ENCODE results near the gene CPNE5.

The CPNE5 gene

GRCh38 chr6:36853325-36853724 lies 14.1 kb upstream of the CPNE5 start:
- H3K9ac ChIP-seq (ENCODE audit: low read length) = no peak overlapping the region
- no peaks in the 10 kb centered on the region for H3K27me3 ChIP-seq (ENCODE audit: control insufficient read depth in 1 of 2, insufficient read depth in 2 of 2, low read length in 2 of 2)
- H3K27ac ChIP-seq (ENCODE audit: low read depth, low read length) = peak overlapping the region; percentile 10
- H3K4me1 ChIP-seq (ENCODE audit: insufficient read depth, low read length) = peaks cover 29% of the 10 kb centered on the region
- H3K36me3 ChIP-seq (ENCODE audit: insufficient read depth, low read length) = peaks cover 6% of the 10 kb centered on the region
- H3K9me3 ChIP-seq (ENCODE audit: low read length) = no peaks in the 10 kb centered on the region
- H3K4me3 ChIP-seq (ENCODE audit: low read depth in 1 of 2, low read length in 2 of 2) = no peak overlapping the region

- H3K4me3 ChIP-seq (ENCODE audit: low read depth in 1 of 2, low read length in 2 of 2) = no peak overlapping the region
- peak overlapping the region; percentile 10 for H3K27ac ChIP-seq (ENCODE audit: low read depth, low read length)
- H3K9ac ChIP-seq (ENCODE audit: low read length) = no peak overlapping the region
- H3K36me3 ChIP-seq (ENCODE audit: insufficient read depth, low read length) = peaks cover 6% of the 10 kb centered on the region
- H3K27me3 ChIP-seq (ENCODE audit: control insufficient read depth in 1 of 2, insufficient read depth in 2 of 2, low read length in 2 of 2) = no peaks in the 10 kb centered on the region
- H3K9me3 ChIP-seq (ENCODE audit: low read length) = no peaks in the 10 kb centered on the region
- peaks cover 29% of the 10 kb centered on the region for H3K4me1 ChIP-seq (ENCODE audit: insufficient read depth, low read length)
These were observed 13.4 kb upstream of the CPNE5 start for GRCh38 chr6:36852481-36853147.

- H3K4me3 ChIP-seq (ENCODE audit: low read depth in 1 of 2, low read length in 2 of 2) = no peak overlapping the region
- peaks cover 29% of the 10 kb centered on the region for H3K4me1 ChIP-seq (ENCODE audit: insufficient read depth, low read length)
- no peak overlapping the region for H3K27ac ChIP-seq (ENCODE audit: low read depth, low read length)
- H3K9ac ChIP-seq (ENCODE audit: low read length) = no peak overlapping the region
- H3K36me3 ChIP-seq (ENCODE audit: insufficient read depth, low read length) = peaks cover 6% of the 10 kb centered on the region
- no peaks in the 10 kb centered on the region for H3K27me3 ChIP-seq (ENCODE audit: control insufficient read depth in 1 of 2, insufficient read depth in 2 of 2, low read length in 2 of 2)
- H3K9me3 ChIP-seq (ENCODE audit: low read length) = no peaks in the 10 kb centered on the region
These were observed 12.4 kb upstream of the CPNE5 start for GRCh38 chr6:36851626-36852025.

GRCh38 chr6:36851149-36851614 lies 11.9 kb upstream of the CPNE5 start:
- H3K4me3 ChIP-seq (ENCODE audit: low read depth in 1 of 2, low read length in 2 of 2) = no peak overlapping the region
- no peaks in the 10 kb centered on the region for H3K27me3 ChIP-seq (ENCODE audit: control insufficient read depth in 1 of 2, insufficient read depth in 2 of 2, low read length in 2 of 2)
- no peaks in the 10 kb centered on the region for H3K9me3 ChIP-seq (ENCODE audit: low read length)
- no peak overlapping the region for H3K27ac ChIP-seq (ENCODE audit: low read depth, low read length)
- H3K4me1 ChIP-seq (ENCODE audit: insufficient read depth, low read length) = peaks cover 29% of the 10 kb centered on the region
- no peak overlapping the region for H3K9ac ChIP-seq (ENCODE audit: low read length)
- H3K36me3 ChIP-seq (ENCODE audit: insufficient read depth, low read length) = peaks cover 6% of the 10 kb centered on the region

GRCh38 chr6:36850021-36850420 lies 10.8 kb upstream of the CPNE5 start:
- H3K4me1 ChIP-seq (ENCODE audit: insufficient read depth, low read length) = peaks cover 29% of the 10 kb centered on the region
- H3K27ac ChIP-seq (ENCODE audit: low read depth, low read length) = no peak overlapping the region
- no peaks in the 10 kb centered on the region for H3K27me3 ChIP-seq (ENCODE audit: control insufficient read depth in 1 of 2, insufficient read depth in 2 of 2, low read length in 2 of 2)
- H3K4me3 ChIP-seq (ENCODE audit: low read depth in 1 of 2, low read length in 2 of 2) = no peak overlapping the region
- H3K36me3 ChIP-seq (ENCODE audit: insufficient read depth, low read length) = no peaks in the 10 kb centered on the region
- H3K9ac ChIP-seq (ENCODE audit: low read length) = no peak overlapping the region
- no peaks in the 10 kb centered on the region for H3K9me3 ChIP-seq (ENCODE audit: low read length)

- Histone ChIP-seq H3K27ac (ENCODE audit: low read depth, low read length) (no peak overlapping the region), H3K4me1 (ENCODE audit: insufficient read depth, low read length) (peaks cover 29% of the 10 kb centered on the region), H3K36me3 (ENCODE audit: insufficient read depth, low read length) (no peaks in the 10 kb centered on the region), H3K9me3 (ENCODE audit: low read length) (no peaks in the 10 kb centered on the region), H3K4me3 (ENCODE audit: low read depth in 1 of 2, low read length in 2 of 2) (no peak overlapping the region), H3K27me3 (ENCODE audit: control insufficient read depth in 1 of 2, insufficient read depth in 2 of 2, low read length in 2 of 2) (no peaks in the 10 kb centered on the region), H3K9ac (ENCODE audit: low read length) (no peak overlapping the region)
These were observed 9.6 kb upstream of the CPNE5 start for GRCh38 chr6:36848658-36849441.

- Histone ChIP-seq H3K4me1 (ENCODE audit: insufficient read depth, low read length) (peaks cover 22% of the 10 kb centered on the region), H3K9ac (ENCODE audit: low read length) (no peak overlapping the region), H3K4me3 (ENCODE audit: low read depth in 1 of 2, low read length in 2 of 2) (no peak overlapping the region)
These were observed 8.7 kb upstream of the CPNE5 start for GRCh38 chr6:36847991-36848390.

GRCh38 chr6:36847152-36847551 lies 7.9 kb upstream of the CPNE5 start:
- Histone ChIP-seq H3K27me3 (ENCODE audit: control insufficient read depth in 1 of 2, insufficient read depth in 2 of 2, low read length in 2 of 2) (no peaks in the 10 kb centered on the region), H3K4me3 (ENCODE audit: low read depth in 1 of 2, low read length in 2 of 2) (no peak overlapping the region), H3K4me1 (ENCODE audit: insufficient read depth, low read length) (peaks cover 13% of the 10 kb centered on the region), H3K9me3 (ENCODE audit: low read length) (no peaks in the 10 kb centered on the region), H3K27ac (ENCODE audit: low read depth, low read length) (no peak overlapping the region), H3K9ac (ENCODE audit: low read length) (no peak overlapping the region), H3K36me3 (ENCODE audit: insufficient read depth, low read length) (no peaks in the 10 kb centered on the region)

More at GRCh38 chr6:36847991-36848390, 8.7 kb upstream of the CPNE5 start:
- Histone ChIP-seq H3K36me3 (ENCODE audit: insufficient read depth, low read length) (no peaks in the 10 kb centered on the region), H3K27me3 (ENCODE audit: control insufficient read depth in 1 of 2, insufficient read depth in 2 of 2, low read length in 2 of 2) (no peaks in the 10 kb centered on the region), H3K27ac (ENCODE audit: low read depth, low read length) (no peak overlapping the region), H3K9me3 (ENCODE audit: low read length) (no peaks in the 10 kb centered on the region)

GRCh38 chr6:36845233-36845632 lies 6.0 kb upstream of the CPNE5 start:
- Histone ChIP-seq H3K4me3 (ENCODE audit: low read depth in 1 of 2, low read length in 2 of 2) (no peak overlapping the region), H3K4me1 (ENCODE audit: insufficient read depth, low read length) (peaks cover 11% of the 10 kb centered on the region), H3K27ac (ENCODE audit: low read depth, low read length) (no peak overlapping the region), H3K27me3 (ENCODE audit: control insufficient read depth in 1 of 2, insufficient read depth in 2 of 2, low read length in 2 of 2) (peaks cover 0 to 3% of the 10 kb centered on the region in 2 donors), H3K9ac (ENCODE audit: low read length) (no peak overlapping the region), H3K36me3 (ENCODE audit: insufficient read depth, low read length) (no peaks in the 10 kb centered on the region), H3K9me3 (ENCODE audit: low read length) (no peaks in the 10 kb centered on the region)

GRCh38 chr6:36844232-36845170 lies 5.3 kb upstream of the CPNE5 start:
- Histone ChIP-seq H3K36me3 (ENCODE audit: insufficient read depth, low read length) (no peaks in the 10 kb centered on the region), H3K9me3 (ENCODE audit: low read length) (no peaks in the 10 kb centered on the region), H3K27me3 (ENCODE audit: control insufficient read depth in 1 of 2, insufficient read depth in 2 of 2, low read length in 2 of 2) (peaks cover 0 to 7% of the 10 kb centered on the region in 2 donors), H3K9ac (ENCODE audit: low read length) (no peak overlapping the region), H3K4me3 (ENCODE audit: low read depth in 1 of 2, low read length in 2 of 2) (no peak overlapping the region), H3K27ac (ENCODE audit: low read depth, low read length) (no peak overlapping the region), H3K4me1 (ENCODE audit: insufficient read depth, low read length) (peaks cover 11% of the 10 kb centered on the region)

- Histone ChIP-seq H3K4me1 (ENCODE audit: insufficient read depth, low read length) (peaks cover 11% of the 10 kb centered on the region), H3K27ac (ENCODE audit: low read depth, low read length) (no peak overlapping the region), H3K9me3 (ENCODE audit: low read length) (no peaks in the 10 kb centered on the region), H3K27me3 (ENCODE audit: control insufficient read depth in 1 of 2, insufficient read depth in 2 of 2, low read length in 2 of 2) (peaks cover 0 to 14% of the 10 kb centered on the region in 2 donors), H3K4me3 (ENCODE audit: low read depth in 1 of 2, low read length in 2 of 2) (no peak overlapping the region), H3K9ac (ENCODE audit: low read length) (no peak overlapping the region), H3K36me3 (ENCODE audit: insufficient read depth, low read length) (no peaks in the 10 kb centered on the region)
These were observed 3.9 kb upstream of the CPNE5 start for GRCh38 chr6:36843170-36843569.

All from muscle layer of colon (tissue), 2 donors.